ENCODE measurements around the gene SYN1. TPM values are rescaled to one million over a fixed set of nuclear protein-coding genes. Genes with fewer than 3 reads are reported as not detected.

Gene SYN1
- polyA plus RNA-seq, 3 donors, result 0.11 to 4.0 (median 0.29) TPM

DNA sequence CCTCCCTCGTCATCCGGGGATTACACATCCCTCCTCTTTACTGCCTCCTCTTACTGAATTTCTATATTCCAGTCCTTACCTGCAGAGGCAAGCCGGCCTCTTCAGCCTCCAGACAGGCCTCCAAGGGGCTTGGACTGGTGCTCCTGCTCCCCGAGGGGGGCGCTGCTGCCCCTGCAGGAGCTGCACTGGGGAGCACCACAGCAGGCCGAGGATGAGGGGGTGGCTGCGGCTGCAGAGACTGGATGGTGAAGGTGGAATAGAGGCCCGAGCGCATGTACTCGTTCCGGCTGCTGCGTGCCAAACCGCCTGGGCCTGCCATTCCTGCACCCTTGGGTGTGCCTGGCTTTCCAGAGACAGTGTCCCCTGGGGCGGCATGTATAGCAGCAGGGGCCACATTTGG, 19.2 kb upstream of the SYN1 start:
- H3K9me3 ChIP-seq (replicated peaks in 1 of 2; ENCODE audit: control insufficient read depth in 1 of 2, insufficient read depth in 1 of 2, low read length in 2 of 2), result no peaks in the 10 kb centered on the region
- no peak for DNase-seq
- 88% methylated on average over 8 of the region's 14 CpGs for WGBS (ENCODE audit: insufficient coverage)
- intact Hi-C loops (cut with micrococcal nuclease), result loop anchor here in 1 of 2 donors (5.0 kb wide), 1 partner anchor 77 kb away; the partner anchor contains the start of gene ARAF
- peaks cover 37 to 38% of the 10 kb centered on the region in 2 donors for H3K36me3 Mint-ChIP-seq
- H3K4me2 ChIP-seq (replicated peaks; ENCODE audit: extremely low read depth, low read length, poor library complexity, severe bottlenecking), result no peak overlapping the region
- no peaks in the 10 kb centered on the region for H4K20me1 ChIP-seq (ENCODE audit: insufficient read depth, low read length)
- peaks cover 6 to 29% (median 11%) of the 10 kb centered on the region in 7 donors for H3K9me3 Mint-ChIP-seq
- peaks cover 26% of the 10 kb centered on the region for H3K4me1 Mint-ChIP-seq
- peaks cover 11% of the 10 kb centered on the region for H3K79me2 ChIP-seq (ENCODE audit: insufficient read depth, low read length)
- peaks cover 30 to 39% of the 10 kb centered on the region in 2 donors for H3K36me3 ChIP-seq (replicated peaks in 1 of 2; ENCODE audit: control insufficient read depth in 1 of 2, insufficient read depth in 2 of 2, low read length in 2 of 2)
- no peak overlapping the region for H3K27ac Mint-ChIP-seq
- no peaks in the 10 kb centered on the region for H3K27me3 ChIP-seq (ENCODE audit: control insufficient read depth in 2 of 2, insufficient read depth in 2 of 2, low read length in 2 of 2)
- H2AFZ ChIP-seq (ENCODE audit: insufficient read depth, low read depth, low read length, poor library complexity, severe bottlenecking), result no peak overlapping the region
- H3K4me3 Mint-ChIP-seq, result no peak overlapping the region
- H3K4me3 ChIP-seq (replicated peaks in 1 of 3; ENCODE audit: low read depth in 2 of 3, low read length in 3 of 3), result no peak overlapping the region
- TF ChIP-seq CTCF (IDR thresholded peaks at IDR 0.05), result no peak
- H3K27me3 Mint-ChIP-seq (ENCODE audit: low read depth in 3 of 3), result peaks cover 0 to 3% (median 2%) of the 10 kb centered on the region in 3 donors
- no peak overlapping the region for H3K9ac ChIP-seq (ENCODE audit: insufficient read depth, low read length, poor library complexity, severe bottlenecking)
- H3K27ac ChIP-seq (ENCODE audit: low read depth in 1 of 2, low read length in 2 of 2), result no peak overlapping the region
- H3K4me1 ChIP-seq (ENCODE audit: control insufficient read depth in 1 of 2, insufficient read depth in 2 of 2, low read length in 2 of 2), result peaks cover 43 to 46% of the 10 kb centered on the region in 2 donors

DNA sequence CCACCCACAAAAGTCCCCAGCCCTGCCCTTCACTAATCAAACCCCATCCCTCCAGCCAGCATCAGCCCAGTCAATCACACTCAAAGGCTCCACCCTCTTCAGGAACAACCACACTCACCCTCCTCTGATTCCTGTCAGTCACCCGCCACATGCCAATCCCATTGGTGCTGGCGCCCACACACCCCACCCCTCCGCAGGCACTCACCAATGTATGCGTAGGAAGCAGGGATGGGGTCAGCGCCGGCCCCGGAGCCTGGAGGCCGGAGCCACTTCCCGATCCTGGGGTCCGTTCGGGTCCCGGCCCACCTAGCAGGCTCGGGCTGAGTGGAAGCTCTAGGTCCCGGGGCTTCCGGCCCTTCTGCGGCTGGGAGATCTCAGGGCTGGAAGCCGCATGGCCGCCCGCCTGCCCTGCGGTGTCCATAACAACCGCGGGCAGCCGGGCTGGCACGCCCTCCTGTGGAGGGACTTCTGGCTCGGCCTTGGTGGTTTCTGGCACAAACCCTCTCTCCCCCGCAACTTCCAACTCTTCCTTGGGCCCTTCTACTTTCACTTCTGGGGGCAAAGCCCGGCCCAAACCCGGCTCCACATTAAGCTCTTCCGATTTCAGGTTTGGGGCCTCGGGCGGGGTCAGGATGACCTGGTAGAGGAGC, 18.0 kb upstream of the SYN1 start:
- Histone ChIP-seq H2AFZ (ENCODE audit: insufficient read depth, low read depth, low read length, poor library complexity, severe bottlenecking) (peak overlapping the region; percentile 52), H3K4me3 (replicated peaks in 1 of 3; ENCODE audit: low read depth in 2 of 3, low read length in 3 of 3) (peak overlapping the region; percentile 18 to 73 (median 61)), H4K20me1 (ENCODE audit: insufficient read depth, low read length) (no peaks in the 10 kb centered on the region), H3K36me3 (replicated peaks in 1 of 2; ENCODE audit: control insufficient read depth in 1 of 2, insufficient read depth in 2 of 2, low read length in 2 of 2) (peaks cover 30 to 39% of the 10 kb centered on the region in 2 donors), H3K9me3 (replicated peaks in 1 of 2; ENCODE audit: control insufficient read depth in 1 of 2, insufficient read depth in 1 of 2, low read length in 2 of 2) (no peaks in the 10 kb centered on the region), H3K9ac (ENCODE audit: insufficient read depth, low read length, poor library complexity, severe bottlenecking) (peak overlapping the region; percentile 52), H3K4me1 (ENCODE audit: control insufficient read depth in 1 of 2, insufficient read depth in 2 of 2, low read length in 2 of 2) (peaks cover 53 to 54% of the 10 kb centered on the region in 2 donors), H3K27ac (ENCODE audit: low read depth in 1 of 2, low read length in 2 of 2) (peak overlapping the region; percentile 53 to 75), H3K4me2 (replicated peaks; ENCODE audit: extremely low read depth, low read length, poor library complexity, severe bottlenecking) (peak overlapping the region; percentile 63), H3K27me3 (ENCODE audit: control insufficient read depth in 2 of 2, insufficient read depth in 2 of 2, low read length in 2 of 2) (no peaks in the 10 kb centered on the region), H3K79me2 (ENCODE audit: insufficient read depth, low read length) (peaks cover 11% of the 10 kb centered on the region)
- H3K27ac Mint-ChIP-seq, result peak overlapping the region; percentile 84 to 93 (median 88)
- 13% methylated on average over 13 of the region's 31 CpGs for WGBS (ENCODE audit: insufficient coverage)
- H3K4me3 Mint-ChIP-seq, result peak overlapping the region; percentile 74 to 83
- intact Hi-C loops (cut with micrococcal nuclease), result loop anchor here in 1 of 2 donors (5.0 kb wide), 1 partner anchor 75 kb away; the partner anchor contains the start of gene ARAF
- H3K9me3 Mint-ChIP-seq, result peaks cover 6 to 29% (median 11%) of the 10 kb centered on the region in 7 donors
- peak; percentile 49 for TF ChIP-seq CTCF (IDR thresholded peaks at IDR 0.05)
- H3K27me3 Mint-ChIP-seq (ENCODE audit: low read depth in 3 of 3), result peaks cover 0 to 3% (median 2%) of the 10 kb centered on the region in 3 donors
- H3K4me1 Mint-ChIP-seq, result peaks cover 23% of the 10 kb centered on the region
- peaks cover 37 to 38% of the 10 kb centered on the region in 2 donors for H3K36me3 Mint-ChIP-seq
- DNase-seq, result peak; percentile 74 to 80 (median 75)

All from CD14-positive monocyte (primary cell).